DOHH2 (cell line): ENCODE measurements around the gene TUNAR.

ENCODE experiments used
- H3F3A ChIP-seq: fragments of 200-600 bp; sonication (generic), shearing (Covaris generic); 2 replicates; pipeline ENCODE4 v1.6.0; 2016; ENCODE audit warnings: antibody characterized with exemption, mild to moderate bottlenecking; ENCODE audit not compliant: control insufficient read depth, insufficient read depth
- H3K27ac ChIP-seq: fragments of 200-600 bp; sonication (generic); 2 replicates; pipeline ENCODE4 v1.5.1; 2014; ENCODE audit warnings: low read depth, mild to moderate bottlenecking, low read length, moderate library complexity
- H3K27me3 ChIP-seq: fragments of 200-600 bp; sonication (generic); 2 replicates; pipeline ENCODE4 v1.6.1; 2014; ENCODE audit warnings: mild to moderate bottlenecking, low read length, mixed read lengths; ENCODE audit not compliant: control insufficient read depth
- H3K36me3 ChIP-seq: fragments of 200-600 bp; sonication (generic); 2 replicates; pipeline ENCODE4 v1.6.1; 2014; ENCODE audit warnings: mild to moderate bottlenecking, low read length, moderate library complexity, mixed read lengths; ENCODE audit not compliant: control insufficient read depth
- H3K4me1 ChIP-seq: fragments of 200-600 bp; sonication (generic); 2 replicates; pipeline ENCODE4 v1.6.1; 2014; ENCODE audit warnings: mild to moderate bottlenecking, low read length, mixed read lengths; ENCODE audit not compliant: control insufficient read depth
- H3K4me2 ChIP-seq: fragments of 200-600 bp; sonication (generic); 2 replicates; pipeline ENCODE4 v1.6.0; 2014; ENCODE audit warnings: mild to moderate bottlenecking, low read length, moderate library complexity
- H3K4me3 ChIP-seq: fragments of 200-600 bp; sonication (generic); 2 replicates; pipeline ENCODE4 v1.5.1; 2014; ENCODE audit warnings: mild to moderate bottlenecking, low read length, mixed read lengths
- H3K79me2 ChIP-seq: fragments of 200-600 bp; sonication (generic); 2 replicates; pipeline ENCODE4 v1.6.1; 2014; ENCODE audit warnings: mild to moderate bottlenecking, low read length, mixed read lengths; ENCODE audit not compliant: control insufficient read depth
- H3K9me2 ChIP-seq: fragments of 200-600 bp; sonication (generic); replicated peaks from 2 replicates; pipeline ENCODE4 v1.6.1; 2014; ENCODE audit warnings: mild to moderate bottlenecking, low read length, mixed read lengths; ENCODE audit not compliant: control insufficient read depth
- H3K9me3 ChIP-seq: fragments of 200-600 bp; sonication (generic); 2 replicates; pipeline ENCODE4 v1.6.1; 2014; ENCODE audit warnings: antibody characterized with exemption, low read length, mixed read lengths; ENCODE audit not compliant: control insufficient read depth, insufficient read depth
- H4K20me1 ChIP-seq: fragments of 200-600 bp; sonication (generic); 2 replicates; pipeline ENCODE4 v1.6.0; 2014; ENCODE audit warnings: low read depth, mild to moderate bottlenecking, antibody characterized with exemption, low read length, moderate library complexity; ENCODE audit not compliant: control insufficient read depth, insufficient read depth
- CTCF ChIP-seq: fragments of 200-600 bp; sonication (generic); IDR thresholded peaks from one replicate; pipeline ENCODE4 v1.5.1; 2014; ENCODE audit warnings: antibody characterized with exemption, mild to moderate bottlenecking, low read depth, low read length; ENCODE audit not compliant: poor library complexity, severe bottlenecking
- EZH2phosphoT487 ChIP-seq: fragments of 200-600 bp; sonication (generic); IDR thresholded peaks from 2 replicates; pipeline ENCODE4 v1.6.1; 2017; ENCODE audit warnings: borderline replicate concordance, mild to moderate bottlenecking, antibody characterized with exemption, low read length, moderate library complexity, mixed read lengths

The TUNAR gene

GRCh38 chr14:95941897-95942296 is 65.3 kb downstream of the TUNAR start:
- Histone ChIP-seq H3K27ac (no peak overlapping the region), H4K20me1 (no peaks in the 10 kb centered on the region), H3K4me3 (no peak overlapping the region), H3K36me3 (no peaks in the 10 kb centered on the region), H3K4me2 (no peak overlapping the region), H3K9me3 (peaks cover 7% of the 10 kb centered on the region; the same call in 1 of the 2 replicates), H3K27me3 (no peaks in the 10 kb centered on the region), H3K9me2 (no peaks in the 10 kb centered on the region), H3K4me1 (no peaks in the 10 kb centered on the region), H3F3A (no peaks in the 10 kb centered on the region), H3K79me2 (no peaks in the 10 kb centered on the region)
- TF ChIP-seq EZH2phosphoT487 (no peak), CTCF (no peak)

GRCh38 chr14:95943699-95944098 is 67.1 kb downstream of the TUNAR start:
- Histone ChIP-seq H3K9me2 (no peaks in the 10 kb centered on the region), H4K20me1 (no peaks in the 10 kb centered on the region), H3K36me3 (no peaks in the 10 kb centered on the region), H3K27ac (no peak overlapping the region), H3F3A (no peaks in the 10 kb centered on the region), H3K79me2 (no peaks in the 10 kb centered on the region), H3K4me3 (no peak overlapping the region), H3K4me2 (no peak overlapping the region), H3K4me1 (no peaks in the 10 kb centered on the region), H3K27me3 (no peaks in the 10 kb centered on the region), H3K9me3 (peaks cover 7% of the 10 kb centered on the region; the same call in 1 of the 2 replicates)
- TF ChIP-seq CTCF (no peak), EZH2phosphoT487 (no peak)

- Histone ChIP-seq H3K36me3 (no peaks in the 10 kb centered on the region), H3K4me3 (no peak overlapping the region), H3K27ac (no peak overlapping the region), H3K9me2 (no peaks in the 10 kb centered on the region), H3K4me2 (no peak overlapping the region), H4K20me1 (no peaks in the 10 kb centered on the region), H3K4me1 (no peaks in the 10 kb centered on the region), H3K27me3 (no peaks in the 10 kb centered on the region), H3K9me3 (peaks cover 7% of the 10 kb centered on the region; the same call in 1 of the 2 replicates), H3F3A (no peaks in the 10 kb centered on the region), H3K79me2 (no peaks in the 10 kb centered on the region)
- TF ChIP-seq CTCF (no peak), EZH2phosphoT487 (no peak)
Observed at GRCh38 chr14:95944462-95944861, 67.8 kb downstream of the TUNAR start.

GRCh38 chr14:95946867-95947266 is 70.2 kb downstream of the TUNAR start:
- no peak overlapping the region for H3K4me3 ChIP-seq
- no peaks in the 10 kb centered on the region for H4K20me1 ChIP-seq
- H3K9me2 ChIP-seq = no peaks in the 10 kb centered on the region
- no peak overlapping the region for H3K4me2 ChIP-seq
- no peaks in the 10 kb centered on the region for H3F3A ChIP-seq
- no peak overlapping the region for H3K27ac ChIP-seq
- no peaks in the 10 kb centered on the region for H3K36me3 ChIP-seq
- no peaks in the 10 kb centered on the region for H3K27me3 ChIP-seq
- no peak for TF ChIP-seq CTCF
- TF ChIP-seq EZH2phosphoT487 = no peak
- H3K9me3 ChIP-seq = peaks cover 6% of the 10 kb centered on the region; the same call in 1 of the 2 replicates
- no peaks in the 10 kb centered on the region for H3K4me1 ChIP-seq
- no peaks in the 10 kb centered on the region for H3K79me2 ChIP-seq
